ENCODE results near the gene RDH5. TPM values are rescaled to one million over a fixed set of nuclear protein-coding genes. Genes with fewer than 3 reads are reported as not detected.

RDH5 gene
- total RNA-seq, 1 donor from 2014 or later = 3.6 TPM

GRCh38 chr12:55698241-55698955 lies 21.8 kb upstream of the RDH5 start:
- H3K36me3 ChIP-seq (ENCODE audit: control insufficient read depth, insufficient read depth, low read length) = no peaks in the 10 kb centered on the region
- DNase-seq (ENCODE audit: low read depth) = no peak
- TF ChIP-seq, protein P1, sequence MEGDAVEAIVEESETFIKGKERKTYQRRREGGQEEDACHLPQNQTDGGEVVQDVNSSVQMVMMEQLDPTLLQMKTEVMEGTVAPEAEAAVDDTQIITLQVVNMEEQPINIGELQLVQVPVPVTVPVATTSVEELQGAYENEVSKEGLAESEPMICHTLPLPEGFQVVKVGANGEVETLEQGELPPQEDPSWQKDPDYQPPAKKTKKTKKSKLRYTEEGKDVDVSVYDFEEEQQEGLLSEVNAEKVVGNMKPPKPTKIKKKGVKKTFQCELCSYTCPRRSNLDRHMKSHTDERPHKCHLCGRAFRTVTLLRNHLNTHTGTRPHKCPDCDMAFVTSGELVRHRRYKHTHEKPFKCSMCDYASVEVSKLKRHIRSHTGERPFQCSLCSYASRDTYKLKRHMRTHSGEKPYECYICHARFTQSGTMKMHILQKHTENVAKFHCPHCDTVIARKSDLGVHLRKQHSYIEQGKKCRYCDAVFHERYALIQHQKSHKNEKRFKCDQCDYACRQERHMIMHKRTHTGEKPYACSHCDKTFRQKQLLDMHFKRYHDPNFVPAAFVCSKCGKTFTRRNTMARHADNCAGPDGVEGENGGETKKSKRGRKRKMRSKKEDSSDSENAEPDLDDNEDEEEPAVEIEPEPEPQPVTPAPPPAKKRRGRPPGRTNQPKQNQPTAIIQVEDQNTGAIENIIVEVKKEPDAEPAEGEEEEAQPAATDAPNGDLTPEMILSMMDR (IDR thresholded peaks at IDR 0.05; ENCODE audit: insufficient read depth, low read length, poor library complexity, severe bottlenecking) = no peak
- no peaks in the 10 kb centered on the region for H3K27me3 ChIP-seq (ENCODE audit: control insufficient read depth, insufficient read depth, low read length)
- no peak overlapping the region for H3K4me3 ChIP-seq (ENCODE audit: low read depth, low read length)

DNA sequence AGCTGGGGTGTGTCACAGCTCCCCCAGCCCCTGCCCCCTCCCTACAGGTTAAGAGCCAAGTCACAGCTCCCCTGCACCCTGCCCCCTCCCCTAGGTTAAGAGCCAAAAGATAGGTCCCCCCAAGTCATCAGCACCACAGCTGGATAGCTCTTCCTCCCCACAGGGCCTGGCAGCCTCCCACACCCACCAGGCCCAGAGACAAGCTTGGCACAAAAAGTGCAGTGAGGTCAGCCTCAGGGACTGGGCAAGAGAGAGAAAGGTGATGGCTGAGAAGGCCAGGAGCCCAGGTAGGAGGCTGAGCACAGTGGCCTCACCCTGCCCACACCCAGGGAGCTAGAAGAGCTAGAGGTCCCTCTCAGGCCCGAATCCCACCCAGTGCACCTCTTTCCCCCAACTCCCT lies 21.2 kb upstream of the RDH5 start:
- no peaks in the 10 kb centered on the region for H3K36me3 ChIP-seq (ENCODE audit: control insufficient read depth, insufficient read depth, low read length)
- TF ChIP-seq, protein P1 (IDR thresholded peaks at IDR 0.05; ENCODE audit: insufficient read depth, low read length, poor library complexity, severe bottlenecking) = no peak
- H3K27me3 ChIP-seq (ENCODE audit: control insufficient read depth, insufficient read depth, low read length) = no peaks in the 10 kb centered on the region
- no peak for DNase-seq (ENCODE audit: low read depth)
- H3K4me3 ChIP-seq (ENCODE audit: low read depth, low read length) = no peak overlapping the region

- TF ChIP-seq, protein P1 (IDR thresholded peaks at IDR 0.05; ENCODE audit: insufficient read depth, low read length, poor library complexity, severe bottlenecking) = no peak
- H3K27me3 ChIP-seq (ENCODE audit: control insufficient read depth, insufficient read depth, low read length) = no peaks in the 10 kb centered on the region
- no peak overlapping the region for H3K4me3 ChIP-seq (ENCODE audit: low read depth, low read length)
- H3K36me3 ChIP-seq (ENCODE audit: control insufficient read depth, insufficient read depth, low read length) = no peaks in the 10 kb centered on the region
- DNase-seq (ENCODE audit: low read depth) = no peak
Measured at GRCh38 chr12:55699471-55700055, 20.6 kb upstream of the RDH5 start.

DNA sequence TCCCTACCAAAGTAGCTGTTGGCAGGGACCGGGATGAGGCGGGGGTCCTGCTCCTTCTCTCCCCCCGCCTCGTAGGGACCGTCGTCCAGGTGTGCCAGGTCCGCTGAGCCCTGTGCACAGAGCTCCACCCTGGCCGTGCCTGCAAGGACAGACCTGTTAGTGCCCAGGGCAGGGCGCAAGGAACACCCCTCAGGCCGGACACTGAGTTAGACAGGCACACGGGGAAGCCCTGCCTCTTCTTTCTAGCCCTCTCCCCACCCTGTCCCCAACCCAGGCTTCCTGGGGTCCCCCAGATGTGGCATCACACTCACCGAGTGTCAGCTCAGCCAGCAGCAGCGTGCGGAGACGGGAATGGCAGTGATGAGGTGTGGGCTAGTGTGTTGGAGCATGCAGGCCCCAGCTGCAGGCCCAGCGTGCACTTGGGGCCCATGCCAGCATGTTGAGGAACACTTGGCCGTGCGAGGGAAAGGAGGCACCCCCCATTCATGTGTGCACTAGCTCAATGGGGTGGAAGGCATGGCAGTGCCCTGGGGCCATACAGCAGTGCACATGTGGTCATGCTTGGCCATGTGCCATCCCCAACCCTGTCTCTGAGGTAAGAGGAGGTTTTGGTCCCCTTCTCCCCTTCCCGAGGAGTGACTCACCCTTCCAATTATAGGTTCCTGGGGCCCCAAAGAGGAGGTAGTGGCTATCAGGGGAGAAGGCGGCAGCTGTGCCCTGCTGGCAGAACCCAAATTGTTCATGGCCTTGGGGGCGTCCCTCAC lies 19.8 kb upstream of the RDH5 start:
- H3K27me3 ChIP-seq (ENCODE audit: control insufficient read depth, insufficient read depth, low read length) = no peaks in the 10 kb centered on the region
- no peak overlapping the region for H3K4me3 ChIP-seq (ENCODE audit: low read depth, low read length)
- TF ChIP-seq, protein P1 (IDR thresholded peaks at IDR 0.05; ENCODE audit: insufficient read depth, low read length, poor library complexity, severe bottlenecking) = no peak
- DNase-seq (ENCODE audit: low read depth) = no peak
- H3K36me3 ChIP-seq (ENCODE audit: control insufficient read depth, insufficient read depth, low read length) = no peaks in the 10 kb centered on the region

DNA sequence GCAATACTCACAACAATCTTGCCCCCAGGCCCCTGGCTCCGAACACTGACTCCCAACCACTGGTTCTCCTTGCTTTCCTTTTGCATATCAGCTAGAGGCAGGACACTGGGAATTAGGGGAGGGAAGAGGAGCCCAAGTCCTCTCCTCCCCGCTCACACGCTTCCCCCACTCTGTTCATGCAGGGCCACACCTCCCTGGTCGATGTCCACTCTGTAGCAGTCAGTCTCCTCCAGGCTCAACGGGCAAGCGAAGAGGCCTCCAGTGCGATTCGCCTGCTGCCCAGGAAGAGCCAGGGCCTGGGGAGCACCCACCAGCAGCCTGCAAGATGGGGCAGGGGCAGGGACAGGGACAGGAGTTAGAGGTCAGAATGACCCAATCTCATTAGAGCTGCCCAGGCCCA lies 17.3 kb upstream of the RDH5 start:
- no peak for DNase-seq (ENCODE audit: low read depth)
- H3K27me3 ChIP-seq (ENCODE audit: control insufficient read depth, insufficient read depth, low read length) = peaks cover 3% of the 10 kb centered on the region
- TF ChIP-seq, protein P1 (IDR thresholded peaks at IDR 0.05; ENCODE audit: insufficient read depth, low read length, poor library complexity, severe bottlenecking) = no peak

More for the DNA sequence above, 17.3 kb upstream of the RDH5 start:
- Histone ChIP-seq H3K36me3 (ENCODE audit: control insufficient read depth, insufficient read depth, low read length) (no peaks in the 10 kb centered on the region), H3K4me3 (ENCODE audit: low read depth, low read length) (no peak overlapping the region)

All from kidney epithelial cell (primary cell).